ENCODE results near the gene PRDM16. TPM values are rescaled to one million over a fixed set of nuclear protein-coding genes. Genes with fewer than 3 reads are reported as not detected.

Gene PRDM16
- polyA plus RNA-seq, 1 of the 3 experiments (the other 2 are of a cell fraction): not detected

GRCh38 chr1:3075666-3076362 lies 6.8 kb downstream of the PRDM16 start:
- Histone ChIP-seq H3K36me3 (replicated peaks in 1 of 2; ENCODE audit: control insufficient read depth in 1 of 2, insufficient read depth in 2 of 2, low read length in 1 of 2) (no peaks in the 10 kb centered on the region), H3K9ac (no peak overlapping the region), H3K4me3 (ENCODE audit: low read depth in 2 of 2, low read length in 1 of 2) (no peak overlapping the region), H3K9me2 (no peaks in the 10 kb centered on the region), H3K4me2 (no peak overlapping the region), H3K27me3 (ENCODE audit: insufficient read depth) (peaks cover 65% of the 10 kb centered on the region), H3K79me2 (ENCODE audit: insufficient read depth) (no peaks in the 10 kb centered on the region), H4K20me1 (ENCODE audit: insufficient read depth) (no peaks in the 10 kb centered on the region), H3K9me3 (no peaks in the 10 kb centered on the region), H3K4me1 (ENCODE audit: control insufficient read depth in 1 of 2, insufficient read depth in 2 of 2, low read depth in 1 of 2, low read length in 1 of 2) (no peaks in the 10 kb centered on the region), H2AFZ (ENCODE audit: low read depth) (no peak overlapping the region), H3K27ac (ENCODE audit: low read depth in 2 of 2, low read length in 1 of 2) (no peak overlapping the region), H3F3A (replicated peaks; ENCODE audit: insufficient read depth) (no peaks in the 10 kb centered on the region)
- ChIA-PET POLR2A (no interaction called here), CTCF (no interaction called here)
- 37% methylated on average over 20 of the region's 36 CpGs for WGBS (ENCODE audit: low lambda C conversion rate)
- TF ChIP-seq MEF2A (IDR thresholded peaks at IDR 0.05; ENCODE audit: borderline replicate concordance, low read depth) (no peak), TAF1 (IDR thresholded peaks at IDR 0.05; ENCODE audit: borderline replicate concordance, low read depth, low read length) (no peak), NFIC (IDR thresholded peaks at IDR 0.05; ENCODE audit: borderline replicate concordance) (no peak), IRF3 (IDR thresholded peaks at IDR 0.05; ENCODE audit: low read depth, low read length) (no peak)
- TF ChIP-seq, protein P1, sequence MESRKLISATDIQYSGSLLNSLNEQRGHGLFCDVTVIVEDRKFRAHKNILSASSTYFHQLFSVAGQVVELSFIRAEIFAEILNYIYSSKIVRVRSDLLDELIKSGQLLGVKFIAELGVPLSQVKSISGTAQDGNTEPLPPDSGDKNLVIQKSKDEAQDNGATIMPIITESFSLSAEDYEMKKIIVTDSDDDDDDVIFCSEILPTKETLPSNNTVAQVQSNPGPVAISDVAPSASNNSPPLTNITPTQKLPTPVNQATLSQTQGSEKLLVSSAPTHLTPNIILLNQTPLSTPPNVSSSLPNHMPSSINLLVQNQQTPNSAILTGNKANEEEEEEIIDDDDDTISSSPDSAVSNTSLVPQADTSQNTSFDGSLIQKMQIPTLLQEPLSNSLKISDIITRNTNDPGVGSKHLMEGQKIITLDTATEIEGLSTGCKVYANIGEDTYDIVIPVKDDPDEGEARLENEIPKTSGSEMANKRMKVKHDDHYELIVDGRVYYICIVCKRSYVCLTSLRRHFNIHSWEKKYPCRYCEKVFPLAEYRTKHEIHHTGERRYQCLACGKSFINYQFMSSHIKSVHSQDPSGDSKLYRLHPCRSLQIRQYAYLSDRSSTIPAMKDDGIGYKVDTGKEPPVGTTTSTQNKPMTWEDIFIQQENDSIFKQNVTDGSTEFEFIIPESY (IDR thresholded peaks at IDR 0.05; ENCODE audit: borderline replicate concordance, low read depth): no peak
- DNase-seq: no peak

GRCh38 chr1:3076363-3076740 lies 7.3 kb downstream of the PRDM16 start:
- Histone ChIP-seq H3K4me1 (ENCODE audit: control insufficient read depth in 1 of 2, insufficient read depth in 2 of 2, low read depth in 1 of 2, low read length in 1 of 2) (no peaks in the 10 kb centered on the region), H3K9me3 (no peaks in the 10 kb centered on the region), H3K27me3 (ENCODE audit: insufficient read depth) (peaks cover 60% of the 10 kb centered on the region), H4K20me1 (ENCODE audit: insufficient read depth) (no peaks in the 10 kb centered on the region), H3K27ac (ENCODE audit: low read depth in 2 of 2, low read length in 1 of 2) (no peak overlapping the region), H3K9me2 (no peaks in the 10 kb centered on the region), H3K4me2 (no peak overlapping the region), H3K9ac (no peak overlapping the region), H2AFZ (ENCODE audit: low read depth) (no peak overlapping the region), H3K36me3 (replicated peaks in 1 of 2; ENCODE audit: control insufficient read depth in 1 of 2, insufficient read depth in 2 of 2, low read length in 1 of 2) (no peaks in the 10 kb centered on the region), H3K79me2 (ENCODE audit: insufficient read depth) (no peaks in the 10 kb centered on the region), H3F3A (replicated peaks; ENCODE audit: insufficient read depth) (no peaks in the 10 kb centered on the region), H3K4me3 (ENCODE audit: low read depth in 2 of 2, low read length in 1 of 2) (no peak overlapping the region)
- ChIA-PET CTCF (no interaction called here), POLR2A (no interaction called here)
- 14% methylated on average over 2 of the region's 11 CpGs for WGBS (ENCODE audit: low lambda C conversion rate)
- no peak for DNase-seq
- TF ChIP-seq CHD2 (IDR thresholded peaks at IDR 0.05; ENCODE audit: low read length, partially characterized antibody): no peak
- no peak for TF ChIP-seq MXI1 (IDR thresholded peaks at IDR 0.05; ENCODE audit: low read depth, low read length)
- no peak for TF ChIP-seq POLR2AphosphoS5 (IDR thresholded peaks at IDR 0.05; ENCODE audit: low read depth, low read length)
- no peak for TF ChIP-seq ELF1 (IDR thresholded peaks at IDR 0.05)
- TF ChIP-seq TAF1 (IDR thresholded peaks at IDR 0.05; ENCODE audit: borderline replicate concordance, low read depth, low read length): no peak
- TF ChIP-seq, protein P2, sequence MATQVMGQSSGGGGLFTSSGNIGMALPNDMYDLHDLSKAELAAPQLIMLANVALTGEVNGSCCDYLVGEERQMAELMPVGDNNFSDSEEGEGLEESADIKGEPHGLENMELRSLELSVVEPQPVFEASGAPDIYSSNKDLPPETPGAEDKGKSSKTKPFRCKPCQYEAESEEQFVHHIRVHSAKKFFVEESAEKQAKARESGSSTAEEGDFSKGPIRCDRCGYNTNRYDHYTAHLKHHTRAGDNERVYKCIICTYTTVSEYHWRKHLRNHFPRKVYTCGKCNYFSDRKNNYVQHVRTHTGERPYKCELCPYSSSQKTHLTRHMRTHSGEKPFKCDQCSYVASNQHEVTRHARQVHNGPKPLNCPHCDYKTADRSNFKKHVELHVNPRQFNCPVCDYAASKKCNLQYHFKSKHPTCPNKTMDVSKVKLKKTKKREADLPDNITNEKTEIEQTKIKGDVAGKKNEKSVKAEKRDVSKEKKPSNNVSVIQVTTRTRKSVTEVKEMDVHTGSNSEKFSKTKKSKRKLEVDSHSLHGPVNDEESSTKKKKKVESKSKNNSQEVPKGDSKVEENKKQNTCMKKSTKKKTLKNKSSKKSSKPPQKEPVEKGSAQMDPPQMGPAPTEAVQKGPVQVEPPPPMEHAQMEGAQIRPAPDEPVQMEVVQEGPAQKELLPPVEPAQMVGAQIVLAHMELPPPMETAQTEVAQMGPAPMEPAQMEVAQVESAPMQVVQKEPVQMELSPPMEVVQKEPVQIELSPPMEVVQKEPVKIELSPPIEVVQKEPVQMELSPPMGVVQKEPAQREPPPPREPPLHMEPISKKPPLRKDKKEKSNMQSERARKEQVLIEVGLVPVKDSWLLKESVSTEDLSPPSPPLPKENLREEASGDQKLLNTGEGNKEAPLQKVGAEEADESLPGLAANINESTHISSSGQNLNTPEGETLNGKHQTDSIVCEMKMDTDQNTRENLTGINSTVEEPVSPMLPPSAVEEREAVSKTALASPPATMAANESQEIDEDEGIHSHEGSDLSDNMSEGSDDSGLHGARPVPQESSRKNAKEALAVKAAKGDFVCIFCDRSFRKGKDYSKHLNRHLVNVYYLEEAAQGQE (IDR thresholded peaks at IDR 0.05; ENCODE audit: low read depth, low read length): no peak
- TF ChIP-seq FOSL2 (IDR thresholded peaks at IDR 0.05; ENCODE audit: borderline replicate concordance, low read depth): no peak
- TF ChIP-seq CTCF (IDR thresholded peaks at IDR 0.05): no peak
- TF ChIP-seq EZH2phosphoT487 (IDR thresholded peaks at IDR 0.05; ENCODE audit: borderline replicate concordance, low read depth): no peak
- TF ChIP-seq, protein P1 (IDR thresholded peaks at IDR 0.05; ENCODE audit: borderline replicate concordance, low read depth): no peak
- no peak for TF ChIP-seq NRF1 (IDR thresholded peaks at IDR 0.05; ENCODE audit: low read depth, low read length)
- no peak for TF ChIP-seq FOXJ3 (CRISPR knock-in tag; IDR thresholded peaks at IDR 0.05)

All from SK-N-SH (cell line).